Transverse colon (tissue), 3 donors: ENCODE data around the gene MAFF.

Experiments used
- CTCF ChIP-seq, 5 experiments: fragments of 200-600 bp in 3 of 5; fragments of 450-650 bp in 2 of 5; sonication (generic) in 3 of 5; IDR thresholded peaks; 1 replicate in 2 of 5; 2 replicates in 3 of 5; pipeline ENCODE4 v1.5.1; 2016 to 2017; ENCODE audit warnings: antibody characterized with exemption in 5 of 5, inconsistent platforms in 3 of 5, mild to moderate bottlenecking in 2 of 5, moderate library complexity in 1 of 5
- EP300 ChIP-seq: sonication (generic); formaldehyde crosslinking; IDR thresholded peaks from one replicate; pipeline ENCODE4 v1.6.1; 2017; ENCODE audit warnings: antibody characterized with exemption, low read depth

- TF ChIP-seq CTCF (IDR thresholded peaks at IDR 0.05) (peak in 4 of 5 experiments; percentile 23 to 66 (median 36)), EP300 (no peak)
These were observed 56.0 kb downstream of the MAFF start for GRCh38 chr22:38257650-38258250.
